Esophagus muscularis mucosa (tissue), 4 donors: ENCODE data around the gene ITPR2. TPM values are rescaled to one million over a fixed set of nuclear protein-coding genes. Genes with fewer than 3 reads are reported as not detected.

Source experiments
- DNase-seq: peaks from one replicate; pipeline ENCODE4 v3.0.0-alpha.2; 2017; ENCODE audit errors: extremely low spot score
- H3K27ac ChIP-seq, 4 donors: fragments of 200-600 bp; sonication (generic); replicated peaks in 1 of 4; 1 replicate in 3 of 4; 2 replicates in 1 of 4; pipeline ENCODE4 v1.5.1; 2016 to 2019; ENCODE audit warnings: mild to moderate bottlenecking in 1 of 4
- H3K27me3 ChIP-seq, 4 donors: fragments of 200-600 bp; sonication (generic); one replicate each; pipeline versions ENCODE4 v1.5.1 to v1.6.0; 2016 to 2019
- H3K36me3 ChIP-seq, 4 donors: fragments of 200-600 bp; sonication (generic); one replicate each; pipeline ENCODE4 v1.5.1; 2016 to 2019
- H3K4me1 ChIP-seq, 4 donors: fragments of 200-600 bp; sonication (generic); one replicate each; pipeline ENCODE4 v1.5.1; 2016 to 2019
- H3K4me3 ChIP-seq, 4 donors: fragments of 200-600 bp; sonication (generic); 1 replicate in 2 of 4; 2 replicates in 2 of 4; pipeline ENCODE4 v1.5.1; 2016 to 2019; ENCODE audit warnings: mild to moderate bottlenecking in 4 of 4, moderate library complexity in 1 of 4
- H3K9me3 ChIP-seq, 4 donors: fragments of 200-600 bp; sonication (generic); 1 replicate in 3 of 4; 2 replicates in 1 of 4; pipeline ENCODE4 v1.5.1; 2016 to 2019
- EP300 ChIP-seq: sonication (generic); formaldehyde crosslinking; IDR thresholded peaks from one replicate; pipeline ENCODE4 v1.6.1; 2017; ENCODE audit warnings: antibody characterized with exemption
- POLR2A ChIP-seq: fragments of 450-650 bp; IDR thresholded peaks from one replicate; pipeline ENCODE4 v1.6.1; 2017; ENCODE audit warnings: antibody characterized with exemption, moderate library complexity, mild to moderate bottlenecking, low read depth
- POLR2AphosphoS5 ChIP-seq, 2 donors: sonication (generic); formaldehyde crosslinking; IDR thresholded peaks; one replicate each; pipeline ENCODE4 v1.6.1; 2017; ENCODE audit warnings: antibody characterized with exemption in 2 of 2
- WGBS: methylation state at CpG from one replicate; pipeline ENCODE4 v1.1.5; 2018; 5-methylcytosine and 5-hydroxymethylcytosine counted together
- intact Hi-C: fragments of 100-400 bp; cut with DNase I; formaldehyde crosslinking; loops from one replicate; pipeline ENCODE4 v1.15.1; 2023
- total RNA-seq, 4 donors: library from RNA; depleted of rRNA; stranded (reverse); fragments of >200 nt; gene quantifications; one replicate each; pipeline versions ENCODE4 v1.1.0 to v1.2.1, GENCODE V29; 2016
- TF ChIP-seq, protein P1 (sequence below), 3 experiments: fragments of 200-600 bp in 2 of 3; fragments of 450-650 bp in 1 of 3; sonication (generic) in 2 of 3; IDR thresholded peaks; one replicate each; pipeline ENCODE4 v1.5.1; 2017 to 2019; ENCODE audit warnings: antibody characterized with exemption in 3 of 3, mild to moderate bottlenecking in 2 of 3, moderate library complexity in 1 of 3

The ITPR2 gene
- total RNA-seq, 4 donors from 2014 or later = 23.7 to 26.6 (median 25.4) TPM

DNA sequence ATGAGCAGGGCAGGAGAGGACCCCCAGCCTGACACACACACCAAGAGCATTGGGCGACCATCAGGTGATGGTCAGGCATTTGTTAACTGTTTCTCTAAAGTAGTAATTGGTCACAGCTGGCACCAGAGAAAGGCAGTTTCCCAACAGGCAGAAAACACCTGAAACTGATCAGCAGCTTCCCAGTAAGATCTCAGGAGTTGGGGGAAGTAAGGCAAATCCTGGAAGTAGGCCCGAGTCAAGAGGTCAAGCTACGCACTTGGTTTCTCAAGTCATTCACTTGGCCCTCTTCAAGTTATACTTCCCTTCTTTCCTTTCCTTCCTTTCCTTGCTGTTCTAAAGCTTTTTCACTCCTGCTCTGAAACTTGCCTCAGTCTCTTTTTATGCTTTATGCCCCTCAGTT is 501.9 kb downstream of the ITPR2 start:
- Histone ChIP-seq H3K9me3 (no peaks in the 10 kb centered on the region), H3K4me1 (no peaks in the 10 kb centered on the region), H3K27me3 (no peaks in the 10 kb centered on the region), H3K36me3 (no peaks in the 10 kb centered on the region), H3K27ac (no peak overlapping the region), H3K4me3 (no peak overlapping the region)
- TF ChIP-seq POLR2A (no peak), POLR2AphosphoS5 (IDR thresholded peaks at IDR 0.05) (no peak), EP300 (no peak)
- TF ChIP-seq, protein P1, sequence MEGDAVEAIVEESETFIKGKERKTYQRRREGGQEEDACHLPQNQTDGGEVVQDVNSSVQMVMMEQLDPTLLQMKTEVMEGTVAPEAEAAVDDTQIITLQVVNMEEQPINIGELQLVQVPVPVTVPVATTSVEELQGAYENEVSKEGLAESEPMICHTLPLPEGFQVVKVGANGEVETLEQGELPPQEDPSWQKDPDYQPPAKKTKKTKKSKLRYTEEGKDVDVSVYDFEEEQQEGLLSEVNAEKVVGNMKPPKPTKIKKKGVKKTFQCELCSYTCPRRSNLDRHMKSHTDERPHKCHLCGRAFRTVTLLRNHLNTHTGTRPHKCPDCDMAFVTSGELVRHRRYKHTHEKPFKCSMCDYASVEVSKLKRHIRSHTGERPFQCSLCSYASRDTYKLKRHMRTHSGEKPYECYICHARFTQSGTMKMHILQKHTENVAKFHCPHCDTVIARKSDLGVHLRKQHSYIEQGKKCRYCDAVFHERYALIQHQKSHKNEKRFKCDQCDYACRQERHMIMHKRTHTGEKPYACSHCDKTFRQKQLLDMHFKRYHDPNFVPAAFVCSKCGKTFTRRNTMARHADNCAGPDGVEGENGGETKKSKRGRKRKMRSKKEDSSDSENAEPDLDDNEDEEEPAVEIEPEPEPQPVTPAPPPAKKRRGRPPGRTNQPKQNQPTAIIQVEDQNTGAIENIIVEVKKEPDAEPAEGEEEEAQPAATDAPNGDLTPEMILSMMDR (IDR thresholded peaks at IDR 0.05) = no peak
- intact Hi-C loops = no loop called here
- no peak for DNase-seq
- WGBS = 85% methylated on average over 3 of the region's 3 CpGs

GRCh38 chr12:26327975-26328644 is 504.9 kb downstream of the ITPR2 start:
- H3K36me3 ChIP-seq = no peaks in the 10 kb centered on the region
- H3K27me3 ChIP-seq = no peaks in the 10 kb centered on the region
- no peak overlapping the region for H3K4me3 ChIP-seq
- H3K27ac ChIP-seq = no peak overlapping the region
- no peaks in the 10 kb centered on the region for H3K9me3 ChIP-seq
- intact Hi-C loops = no loop called here
- H3K4me1 ChIP-seq = no peaks in the 10 kb centered on the region
- no peak for DNase-seq
- TF ChIP-seq POLR2A (no peak), EP300 (no peak), POLR2AphosphoS5 (IDR thresholded peaks at IDR 0.05) (no peak)
- TF ChIP-seq, protein P1 (IDR thresholded peaks at IDR 0.05) = no peak
- 44% methylated on average over 4 of the region's 4 CpGs for WGBS

DNA sequence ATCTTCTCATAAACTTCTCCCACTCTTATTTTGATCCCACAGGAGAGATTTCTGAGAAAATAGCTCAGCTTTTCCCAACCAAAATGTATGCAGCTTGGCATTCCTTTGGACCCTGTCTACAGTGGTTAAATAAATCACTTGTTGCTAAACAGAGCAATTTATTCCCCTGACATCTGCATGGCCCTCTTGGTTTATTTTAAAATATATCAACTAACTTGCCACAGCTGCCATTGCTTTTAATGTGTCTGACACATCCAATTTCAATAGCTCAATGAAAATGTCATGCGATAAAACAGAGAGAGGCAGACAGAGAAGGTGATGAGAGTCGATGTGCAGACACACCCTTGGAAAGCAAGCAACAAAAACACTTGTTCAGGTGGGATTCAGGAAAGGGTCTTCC is 509.3 kb downstream of the ITPR2 start:
- Histone ChIP-seq H3K27me3 (no peaks in the 10 kb centered on the region), H3K9me3 (no peaks in the 10 kb centered on the region), H3K4me3 (no peak overlapping the region), H3K4me1 (peaks cover 1 to 14% (median 2%) of the 10 kb centered on the region in 4 donors), H3K36me3 (no peaks in the 10 kb centered on the region), H3K27ac (no peak overlapping the region)
- WGBS = 85% methylated on average over 2 of the region's 2 CpGs
- DNase-seq = no peak
- intact Hi-C loops = no loop called here
- TF ChIP-seq, protein P1 (IDR thresholded peaks at IDR 0.05) = no peak
- TF ChIP-seq POLR2AphosphoS5 (IDR thresholded peaks at IDR 0.05) (no peak), POLR2A (no peak), EP300 (no peak)

GRCh38 chr12:26319511-26319910 is 513.5 kb downstream of the ITPR2 start:
- no peak for DNase-seq
- TF ChIP-seq POLR2AphosphoS5 (IDR thresholded peaks at IDR 0.05) (no peak), POLR2A (no peak), EP300 (no peak)
- TF ChIP-seq, protein P1 (IDR thresholded peaks at IDR 0.05) = no peak
- Histone ChIP-seq H3K27ac (peak overlapping the region in 1 of 4 donors; percentile 2), H3K9me3 (no peaks in the 10 kb centered on the region), H3K4me3 (no peak overlapping the region), H3K4me1 (peaks cover 4 to 24% (median 7%) of the 10 kb centered on the region in 4 donors), H3K36me3 (no peaks in the 10 kb centered on the region), H3K27me3 (no peaks in the 10 kb centered on the region)
- intact Hi-C loops = no loop called here
- 64% methylated on average over 5 of the region's 5 CpGs for WGBS

- 64% methylated on average over 5 of the region's 5 CpGs for WGBS
Measured at GRCh38 chr12:26318661-26319068, 514.3 kb downstream of the ITPR2 start.

More at GRCh38 chr12:26318661-26319068, 514.3 kb downstream of the ITPR2 start:
- DNase-seq = no peak
- H3K4me3 ChIP-seq = no peak overlapping the region
- intact Hi-C loops = no loop called here
- no peaks in the 10 kb centered on the region for H3K9me3 ChIP-seq
- peaks cover 4 to 24% (median 7%) of the 10 kb centered on the region in 4 donors for H3K4me1 ChIP-seq
- H3K36me3 ChIP-seq = no peaks in the 10 kb centered on the region
- no peaks in the 10 kb centered on the region for H3K27me3 ChIP-seq
- TF ChIP-seq EP300 (no peak), POLR2AphosphoS5 (IDR thresholded peaks at IDR 0.05) (peak in 1 of 2 donors; percentile 48)
- H3K27ac ChIP-seq = peak overlapping the region in 3 of 4 donors; percentile 20 to 35 (median 33)
